HepG2 (cell line): ENCODE measurements around the gene ERMARD.

Experiments used
- GABPA ChIP-seq, 2 experiments: IDR thresholded peaks; 2 replicates each; pipeline ENCODE4 v1.6.1; 2011 to 2016; ENCODE audit warnings: low read depth in 2 of 2, low read length in 1 of 2, missing biosample characterization in 1 of 2, missing genetic modification characterization in 1 of 2
- JUND ChIP-seq: sonication (generic); formaldehyde crosslinking; IDR thresholded peaks from 2 replicates; pipeline ENCODE4 v1.8.0; 2022; ENCODE audit warnings: mild to moderate bottlenecking, missing genetic modification reagents
- MXI1 ChIP-seq: IDR thresholded peaks from 3 replicates; pipeline ENCODE4 v1.6.1; 2012; ENCODE audit warnings: low read depth, low read length, inconsistent platforms, borderline replicate concordance
- TAF1 ChIP-seq: sonication (generic); formaldehyde crosslinking; IDR thresholded peaks from 2 replicates; pipeline ENCODE4 v1.4.0; 2020; ENCODE audit warnings: missing genetic modification reagents
- ZNF383 ChIP-seq: sonication (generic); formaldehyde crosslinking; IDR thresholded peaks from 2 replicates; pipeline ENCODE4 v1.4.0; 2020; ENCODE audit warnings: missing genetic modification reagents, mild to moderate bottlenecking, borderline replicate concordance
- TF ChIP-seq, protein P1 (sequence below): sonication (generic); formaldehyde crosslinking; IDR thresholded peaks from 2 replicates; pipeline ENCODE4 v1.4.0; 2020; ENCODE audit warnings: missing genetic modification reagents
- TF ChIP-seq, protein P2 (sequence below): sonication (generic); formaldehyde crosslinking; IDR thresholded peaks from 2 replicates; pipeline ENCODE4 v1.4.0; 2020; ENCODE audit warnings: missing genetic modification reagents

DNA sequence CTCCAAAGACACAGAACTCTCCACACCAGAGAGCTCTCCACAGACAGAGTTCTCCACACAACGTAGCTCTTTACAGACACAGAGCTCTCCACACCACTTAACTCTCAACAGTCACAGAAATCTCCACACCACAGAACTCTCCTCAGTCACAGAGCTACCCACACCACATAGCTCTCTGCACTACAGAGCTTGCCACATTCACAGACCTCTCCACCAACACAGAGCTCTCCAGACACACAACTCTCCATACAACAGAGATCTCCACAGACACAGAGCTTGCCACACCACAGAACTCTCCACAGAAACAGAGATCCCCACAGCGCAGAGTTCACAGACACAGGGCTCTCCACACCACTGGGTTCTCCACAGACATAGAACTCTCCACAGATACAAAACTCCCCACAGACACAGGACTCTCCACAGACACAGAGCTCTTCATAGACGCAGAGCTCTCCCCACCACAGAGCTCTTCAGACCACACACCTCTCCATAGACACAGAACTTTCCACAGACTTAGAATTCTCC lies 52.5 kb downstream of the ERMARD start:
- TF ChIP-seq JUND (CRISPR knock-in tag) (no peak), ZNF383 (CRISPR knock-in tag) (no peak), MXI1 (no peak), TAF1 (CRISPR knock-in tag) (no peak), GABPA (IDR thresholded peaks at IDR 0.05; ENCODE audit: low read depth, low read length) (no peak), GABPA (CRISPR knock-in tag; IDR thresholded peaks at IDR 0.05; ENCODE audit: low read depth) (no peak)
- TF ChIP-seq, protein P1, sequence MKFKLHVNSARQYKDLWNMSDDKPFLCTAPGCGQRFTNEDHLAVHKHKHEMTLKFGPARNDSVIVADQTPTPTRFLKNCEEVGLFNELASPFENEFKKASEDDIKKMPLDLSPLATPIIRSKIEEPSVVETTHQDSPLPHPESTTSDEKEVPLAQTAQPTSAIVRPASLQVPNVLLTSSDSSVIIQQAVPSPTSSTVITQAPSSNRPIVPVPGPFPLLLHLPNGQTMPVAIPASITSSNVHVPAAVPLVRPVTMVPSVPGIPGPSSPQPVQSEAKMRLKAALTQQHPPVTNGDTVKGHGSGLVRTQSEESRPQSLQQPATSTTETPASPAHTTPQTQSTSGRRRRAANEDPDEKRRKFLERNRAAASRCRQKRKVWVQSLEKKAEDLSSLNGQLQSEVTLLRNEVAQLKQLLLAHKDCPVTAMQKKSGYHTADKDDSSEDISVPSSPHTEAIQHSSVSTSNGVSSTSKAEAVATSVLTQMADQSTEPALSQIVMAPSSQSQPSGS (CRISPR knock-in tag): no peak
- TF ChIP-seq, protein P2, sequence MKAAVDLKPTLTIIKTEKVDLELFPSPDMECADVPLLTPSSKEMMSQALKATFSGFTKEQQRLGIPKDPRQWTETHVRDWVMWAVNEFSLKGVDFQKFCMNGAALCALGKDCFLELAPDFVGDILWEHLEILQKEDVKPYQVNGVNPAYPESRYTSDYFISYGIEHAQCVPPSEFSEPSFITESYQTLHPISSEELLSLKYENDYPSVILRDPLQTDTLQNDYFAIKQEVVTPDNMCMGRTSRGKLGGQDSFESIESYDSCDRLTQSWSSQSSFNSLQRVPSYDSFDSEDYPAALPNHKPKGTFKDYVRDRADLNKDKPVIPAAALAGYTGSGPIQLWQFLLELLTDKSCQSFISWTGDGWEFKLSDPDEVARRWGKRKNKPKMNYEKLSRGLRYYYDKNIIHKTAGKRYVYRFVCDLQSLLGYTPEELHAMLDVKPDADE: no peak
